DMS53 (cell line): ENCODE measurements around the gene ATP11A.
"Not testable (repeated sequence)": the region's sequence is repeated elsewhere in the genome, so short reads cannot be mapped to it uniquely, and the experiment has no call there.

Source experiments
- DNase-seq: peaks from one replicate; lab custom pipeline; 2025; lab: John Stamatoyannopoulos, UW

The ATP11A gene

DNA sequence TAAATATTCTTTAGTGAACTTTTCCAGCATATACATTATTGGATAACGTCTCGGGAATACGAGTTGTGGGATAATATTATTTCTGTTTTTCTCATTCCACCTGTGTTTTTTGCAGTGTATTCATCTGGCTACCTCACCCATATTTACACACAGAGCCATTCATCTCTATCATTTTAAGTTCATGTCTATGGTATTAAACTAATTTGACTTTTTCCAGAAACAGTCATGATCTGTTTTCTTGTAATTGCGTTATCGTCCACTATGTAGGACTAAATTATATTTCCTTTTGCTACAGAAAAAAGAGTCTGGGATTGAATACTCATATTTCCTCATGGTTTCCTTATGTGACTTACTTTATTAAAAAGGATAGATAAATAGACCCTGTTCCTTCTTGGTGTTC lies 2.7 kb downstream of the ATP11A start:
- DNase-seq = no peak

DNA sequence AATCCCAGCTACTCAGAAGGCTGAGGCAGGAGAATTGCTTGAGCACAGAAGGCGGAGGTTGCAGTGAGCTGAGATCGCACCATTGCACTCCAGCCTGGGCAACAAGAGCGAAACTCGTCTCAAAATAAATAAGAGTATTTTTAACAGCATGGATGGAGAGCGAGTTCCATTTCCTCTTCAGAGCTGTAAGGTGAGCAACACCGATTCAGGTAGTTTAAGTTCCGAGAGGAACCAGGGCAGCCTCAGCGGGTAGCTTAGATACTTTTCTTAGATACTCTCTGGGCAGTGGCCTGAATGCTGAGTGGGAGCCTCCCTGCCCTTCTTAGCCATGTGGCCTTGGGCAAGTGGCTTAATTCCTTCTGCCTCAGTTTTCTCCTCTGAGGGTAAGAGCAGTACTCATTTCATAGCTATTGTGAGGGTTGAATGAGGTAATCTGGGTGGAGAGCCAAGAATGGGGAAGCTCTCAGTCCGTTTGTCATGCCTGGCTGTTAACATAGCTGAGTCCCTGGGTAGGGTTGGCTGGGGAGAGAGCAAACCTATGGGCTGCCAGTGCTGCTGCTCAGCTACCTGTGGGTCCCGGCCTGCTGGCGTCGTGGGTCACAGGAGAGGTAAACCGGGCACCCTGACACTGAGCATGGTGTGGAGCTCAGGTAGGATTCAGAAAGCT lies 4.1 kb downstream of the ATP11A start:
- peak; percentile 0 for DNase-seq

DNA sequence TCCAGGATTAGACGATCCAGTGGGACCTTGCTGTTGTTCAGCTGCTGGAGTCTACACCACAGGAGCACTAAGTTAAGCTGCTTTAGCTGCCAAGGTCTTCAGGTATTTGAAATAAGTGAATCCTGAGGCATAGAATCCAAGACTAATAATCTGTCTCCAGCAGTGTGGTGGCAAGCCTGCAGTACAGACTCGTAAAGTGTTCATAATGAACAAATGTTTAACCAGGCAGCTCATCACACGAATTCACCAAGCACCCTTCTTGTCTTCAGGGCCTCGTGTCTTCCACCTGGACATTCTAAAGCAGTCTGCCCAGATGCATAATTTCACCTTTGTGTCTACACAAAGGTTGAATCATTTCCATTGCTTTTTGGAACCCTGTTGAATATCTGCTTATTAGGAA lies 5.3 kb downstream of the ATP11A start:
- no peak for DNase-seq

DNA sequence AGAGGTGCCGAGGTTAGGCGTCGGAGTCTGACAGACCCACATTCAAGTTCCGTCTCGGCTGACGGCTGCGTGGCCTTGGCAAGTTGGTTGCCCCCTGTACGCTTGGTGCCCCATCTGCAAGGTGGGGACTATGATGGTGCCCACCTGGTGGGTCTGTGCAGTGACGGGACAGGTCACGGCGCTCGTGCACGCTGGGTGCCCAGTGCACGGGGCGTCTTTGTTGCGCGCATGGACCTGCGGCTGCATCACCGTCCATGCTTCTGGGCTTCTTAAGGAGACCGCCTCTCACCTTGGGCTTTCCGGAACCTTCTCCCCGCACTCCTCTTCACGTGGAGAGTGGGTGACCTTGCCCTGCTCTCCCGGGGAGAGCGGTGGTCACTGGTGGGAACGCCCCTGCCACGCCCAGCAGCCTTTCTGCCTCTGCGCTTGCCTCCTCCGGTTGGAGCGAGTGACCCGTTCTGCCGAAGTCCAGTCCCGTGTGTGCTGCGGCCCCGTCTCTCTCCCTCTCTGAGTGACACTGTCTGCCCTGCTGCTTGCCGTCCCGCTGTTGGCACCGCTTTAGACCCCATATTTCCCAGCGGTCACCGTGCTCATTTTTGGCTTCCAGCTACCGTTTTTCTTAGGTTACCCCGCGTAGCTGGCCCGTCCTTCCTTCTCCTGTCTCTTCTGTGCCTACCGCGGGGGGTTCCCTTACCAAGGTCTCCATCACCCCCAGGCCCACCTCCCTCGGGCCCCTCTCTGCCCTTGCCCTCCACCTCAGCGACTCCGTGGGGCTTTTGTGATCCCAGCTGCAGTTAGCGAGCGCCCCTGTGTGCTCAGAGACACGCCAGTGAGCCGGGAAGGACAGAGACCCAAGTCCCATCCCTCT lies 6.4 kb downstream of the ATP11A start:
- DNase-seq = no peak

DNA sequence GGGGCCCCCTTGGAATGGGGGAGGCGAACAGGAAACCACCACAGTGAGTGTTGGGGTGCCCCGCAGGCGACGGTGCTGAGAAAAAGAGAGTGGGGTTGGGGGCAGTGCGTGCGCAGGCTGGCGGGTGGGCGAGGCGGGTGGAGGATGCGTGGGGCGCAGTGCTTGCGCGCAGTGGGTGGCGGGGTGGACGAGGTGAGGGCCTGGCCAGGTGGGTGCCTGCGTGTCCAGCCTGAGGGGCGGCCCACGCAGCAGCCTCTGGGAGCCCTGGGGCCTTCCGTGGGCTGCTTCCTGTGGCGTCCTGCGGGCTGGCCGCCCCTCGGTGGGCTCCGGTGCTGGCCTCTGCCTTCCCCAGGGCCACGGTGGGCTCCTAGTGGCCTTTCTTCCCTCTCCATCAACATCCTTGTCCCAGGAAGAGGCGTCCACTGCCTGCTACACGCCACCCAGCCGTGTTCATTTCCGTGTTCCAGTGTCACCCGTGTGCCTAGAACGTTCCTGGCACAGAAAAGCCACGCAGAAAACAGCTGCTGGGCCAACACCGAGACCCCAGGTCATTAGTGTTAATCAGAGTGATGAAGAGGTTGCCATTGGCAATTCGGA lies 7.1 kb downstream of the ATP11A start:
- DNase-seq = no peak

DNA sequence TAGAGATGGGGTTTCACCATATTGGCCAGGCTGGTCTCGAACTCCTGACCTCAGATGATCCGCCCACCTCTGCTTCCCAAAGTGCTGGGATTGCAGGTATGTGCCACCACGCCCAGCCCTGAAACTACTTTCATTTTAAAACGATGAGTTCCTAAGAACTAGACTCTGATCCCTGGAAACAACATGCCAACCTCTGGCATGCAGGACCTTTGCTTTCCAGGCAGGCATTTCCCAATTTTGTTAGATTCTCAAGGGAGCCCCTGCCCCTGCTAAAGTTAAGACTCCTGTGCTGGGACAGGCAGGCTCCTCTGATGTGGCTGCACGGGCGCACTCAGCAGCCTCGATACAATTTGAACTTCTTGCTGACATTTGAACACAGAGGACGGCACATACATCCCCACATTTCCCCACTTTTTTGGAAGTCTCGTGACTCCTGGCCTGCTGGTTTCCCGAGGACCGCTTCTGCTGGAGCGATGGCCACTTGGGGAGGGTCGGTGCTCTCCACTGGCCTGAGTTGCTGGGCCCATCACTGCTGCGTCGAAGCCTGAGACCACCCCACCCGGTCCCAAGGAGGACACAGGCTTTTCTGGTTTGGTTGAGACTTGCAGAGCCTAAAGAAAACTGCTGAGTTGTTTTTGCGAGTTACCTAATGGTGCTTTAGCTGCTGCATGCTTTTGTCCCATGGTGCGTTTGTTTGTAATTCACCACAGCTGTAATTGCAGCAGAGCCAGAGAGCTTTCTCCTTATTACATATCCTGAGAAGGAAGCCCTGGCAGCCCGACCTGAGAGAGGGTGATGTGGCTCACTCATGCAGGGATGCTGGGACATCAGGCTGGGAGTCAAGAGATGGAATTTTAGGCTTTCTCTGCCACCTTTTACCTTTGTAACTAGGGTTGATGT lies 8.2 kb downstream of the ATP11A start:
- no peak for DNase-seq

DNA sequence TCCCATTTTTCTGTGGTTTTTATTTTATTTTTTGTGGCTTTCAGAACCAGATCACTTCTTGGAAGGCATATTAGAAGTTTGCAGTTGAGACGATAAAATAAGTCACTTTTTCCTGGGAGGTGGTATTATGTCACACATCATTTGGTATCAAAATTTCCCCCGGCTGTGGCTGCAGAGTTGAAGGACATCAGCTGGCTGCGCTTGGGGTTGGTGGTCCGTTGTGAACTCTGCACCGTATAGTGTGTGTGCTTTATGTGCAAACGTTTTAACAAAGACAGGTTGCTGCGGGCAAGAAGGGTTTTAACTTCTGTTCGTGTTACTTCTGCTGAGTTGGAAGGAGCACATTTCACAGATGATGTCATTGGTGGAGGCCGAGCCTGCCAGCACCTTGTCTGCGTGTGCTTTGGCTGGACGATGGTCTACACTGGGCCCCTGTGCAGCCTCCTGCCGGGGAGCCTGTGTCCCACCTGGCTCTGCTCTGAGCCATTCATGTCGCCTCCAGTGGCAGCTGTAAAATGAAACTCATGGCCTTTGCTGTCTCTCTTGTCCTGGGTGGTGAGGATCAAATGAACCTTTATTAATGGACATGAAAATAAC lies 9.6 kb downstream of the ATP11A start:
- no peak for DNase-seq

DNA sequence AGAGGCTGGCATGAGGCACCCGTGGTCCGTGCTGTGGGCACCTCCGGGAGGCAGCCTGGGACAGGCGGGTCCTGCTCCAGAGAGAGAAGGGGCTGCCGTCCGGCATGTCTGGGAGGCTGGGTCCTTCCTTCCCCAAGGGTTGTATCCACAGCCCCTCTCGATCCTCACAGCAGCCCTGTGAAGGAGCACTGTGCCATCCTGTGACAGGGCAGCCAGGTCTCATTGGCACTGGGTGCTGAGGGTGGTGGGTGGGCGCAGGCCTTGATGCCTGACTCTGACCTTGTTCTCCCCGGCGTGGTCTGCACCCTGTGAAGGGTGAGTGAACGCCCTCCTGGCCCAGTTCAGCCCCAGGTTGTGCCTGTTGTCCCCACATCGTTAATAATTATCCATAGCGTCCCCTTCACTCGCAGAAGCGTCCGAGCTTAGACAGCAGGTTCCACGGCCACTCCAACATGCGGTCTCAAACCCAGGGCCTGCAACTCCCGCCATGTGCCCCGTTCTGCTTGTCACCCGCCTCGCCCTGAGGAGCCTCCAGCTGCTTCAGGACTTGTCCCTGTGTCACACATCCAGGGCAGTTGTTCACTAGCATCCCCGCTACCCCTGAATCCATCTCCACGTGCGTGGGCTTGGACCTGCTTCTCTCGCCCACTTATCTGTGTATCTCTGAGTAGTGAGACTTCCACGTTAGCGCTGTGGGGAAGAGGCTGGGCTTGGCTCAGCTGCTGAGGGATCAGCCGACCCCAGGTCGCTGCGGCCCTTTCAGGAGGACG lies 10.6 kb downstream of the ATP11A start:
- DNase-seq = no peak

DNA sequence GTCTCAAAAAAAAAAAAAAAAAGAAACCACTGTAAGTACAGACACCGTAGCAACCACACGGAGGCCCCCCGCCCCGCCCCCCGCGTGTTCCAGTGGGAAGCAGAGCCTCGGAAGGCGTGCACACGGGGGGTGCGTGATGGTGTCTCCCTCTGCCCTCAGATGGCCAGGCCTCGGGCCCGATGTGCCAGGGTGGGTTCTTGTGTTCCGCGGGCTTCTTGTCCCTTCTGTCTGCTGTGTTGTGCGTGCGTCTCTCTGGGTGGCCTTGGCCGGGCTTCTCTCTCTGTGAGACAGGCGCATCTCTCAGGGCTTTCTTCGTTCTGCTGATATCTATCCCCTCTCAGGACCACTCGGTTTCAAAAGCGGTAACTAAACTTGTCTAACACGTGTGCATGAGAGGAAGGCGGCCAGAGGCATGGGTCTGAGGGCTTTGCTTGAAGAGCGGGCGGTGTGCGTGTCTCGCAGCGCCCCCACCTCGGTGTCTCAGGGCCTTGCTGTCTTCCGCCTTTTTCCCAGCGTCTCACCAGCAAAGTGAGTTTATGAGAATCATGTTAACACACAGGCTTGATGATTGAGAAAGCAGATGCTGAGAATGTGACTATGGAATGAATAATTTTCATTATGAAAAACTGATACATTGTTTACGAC lies 12.6 kb downstream of the ATP11A start:
- no peak for DNase-seq

DNA sequence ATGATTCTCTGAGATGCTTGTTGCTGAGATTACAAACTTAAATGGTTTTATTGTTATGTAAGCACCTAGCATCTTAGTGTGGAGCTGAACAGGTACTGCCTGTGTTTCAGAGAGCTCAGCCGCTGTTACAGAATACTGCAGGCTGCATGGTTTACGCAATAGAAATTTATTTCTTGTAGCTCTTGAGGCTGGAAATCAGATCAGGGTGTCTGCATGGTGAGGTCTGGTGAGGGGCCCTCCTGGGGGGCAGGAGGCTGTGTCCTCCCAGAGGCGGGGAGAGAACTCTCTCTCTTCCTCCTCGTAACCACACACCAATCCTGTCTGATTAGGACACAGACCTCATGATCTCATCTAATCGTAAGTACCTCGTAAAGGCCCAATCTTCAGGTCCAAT lies 13.1 kb downstream of the ATP11A start:
- no peak for DNase-seq

DNA sequence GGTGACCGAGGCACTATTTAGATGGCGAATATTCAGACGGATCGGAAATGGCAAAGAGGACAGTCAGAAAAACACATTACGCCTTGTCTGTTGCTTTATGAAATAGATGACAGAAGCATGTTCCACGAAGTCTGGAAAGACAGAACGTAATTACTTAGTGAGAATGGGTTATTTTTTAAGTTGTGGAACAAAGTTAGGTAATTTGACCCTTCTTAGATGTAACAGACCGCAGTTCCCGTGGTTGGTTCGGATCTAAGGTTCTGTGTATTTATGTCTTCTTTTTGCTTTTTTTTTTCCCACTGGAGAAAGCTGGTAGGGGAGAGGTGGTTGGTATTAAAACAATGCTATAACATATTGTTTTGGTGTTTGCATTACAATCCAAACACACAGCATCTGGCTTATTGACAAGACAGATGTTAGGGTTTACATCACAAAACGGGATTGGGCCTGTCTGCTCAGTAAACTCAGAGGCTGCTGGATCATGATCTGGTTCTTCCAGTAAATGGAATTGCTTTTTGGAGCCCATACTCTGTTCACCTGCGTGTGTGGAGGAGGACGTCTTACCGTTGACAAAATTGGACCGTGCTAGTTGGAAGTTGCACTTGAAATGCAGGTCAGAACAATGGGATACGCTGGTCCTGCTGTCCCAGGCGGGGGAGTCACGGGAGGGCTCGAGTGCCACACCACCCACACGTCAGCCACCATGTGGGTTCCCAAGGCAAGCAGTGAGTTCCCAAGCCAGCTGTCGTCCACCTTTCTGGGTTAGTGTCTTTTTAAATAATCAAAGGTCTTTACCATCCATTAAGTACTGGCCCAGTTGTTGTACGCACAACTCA lies 13.8 kb downstream of the ATP11A start:
- no peak for DNase-seq

DNA sequence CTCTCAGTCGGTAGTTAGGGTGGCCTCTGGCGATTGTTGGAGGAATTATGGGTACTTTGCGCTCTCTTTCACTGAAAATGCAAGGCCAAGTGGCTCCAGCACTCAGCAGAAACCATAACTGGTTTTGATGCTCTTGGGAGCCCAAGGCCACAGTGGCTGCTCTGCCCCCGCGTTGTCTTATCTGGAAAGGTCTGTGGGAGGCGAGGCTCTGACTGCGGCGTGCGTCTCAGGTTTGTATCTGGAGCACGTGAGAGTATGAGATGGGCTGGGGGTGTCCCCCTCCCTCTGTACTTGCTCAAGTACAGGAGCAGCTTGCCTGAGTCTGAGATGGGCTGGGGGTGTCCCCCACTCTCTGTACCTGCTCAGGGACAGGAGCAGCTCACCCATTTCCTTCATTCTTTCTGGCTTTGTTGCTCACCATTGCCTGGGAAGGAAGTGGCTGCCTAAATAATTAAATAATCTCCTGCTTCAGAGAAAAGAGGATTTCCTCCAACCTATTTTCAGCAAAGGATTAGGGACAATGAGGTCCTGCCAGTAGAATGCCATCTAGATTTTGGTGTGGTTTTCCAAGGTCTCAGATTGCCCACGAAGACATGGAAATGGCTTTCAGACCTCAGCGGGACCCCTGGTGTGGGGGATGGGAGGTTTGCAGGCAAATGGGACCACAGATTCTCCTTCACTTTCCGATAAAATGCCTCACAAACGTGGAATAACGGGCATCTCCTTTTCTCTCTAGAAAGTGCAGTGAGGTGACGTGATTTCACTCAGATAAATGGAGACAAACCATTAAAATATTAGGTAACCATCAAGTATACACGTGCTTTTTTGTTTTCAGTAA lies 14.7 kb downstream of the ATP11A start:
- DNase-seq = no peak

DNA sequence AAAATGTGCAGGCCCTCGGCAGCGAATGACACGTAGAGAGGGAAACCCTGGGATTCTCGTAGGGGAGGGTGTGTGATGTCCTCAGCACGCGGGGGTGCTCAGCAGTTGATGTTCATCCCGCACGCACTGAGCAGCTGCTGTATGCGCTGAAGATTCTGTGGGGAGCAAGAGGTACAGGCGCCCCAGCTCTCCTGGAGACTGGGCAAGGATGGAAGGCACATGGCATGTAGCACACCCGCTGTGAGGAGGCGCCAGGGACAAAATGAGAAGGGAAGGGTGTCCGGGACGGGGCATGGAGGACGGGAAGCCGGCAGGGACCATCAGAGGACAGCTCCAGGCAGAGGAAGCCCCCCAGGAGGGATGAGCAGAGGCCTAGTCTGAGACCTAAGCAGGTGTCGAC lies 15.4 kb downstream of the ATP11A start:
- DNase-seq = no peak

DNA sequence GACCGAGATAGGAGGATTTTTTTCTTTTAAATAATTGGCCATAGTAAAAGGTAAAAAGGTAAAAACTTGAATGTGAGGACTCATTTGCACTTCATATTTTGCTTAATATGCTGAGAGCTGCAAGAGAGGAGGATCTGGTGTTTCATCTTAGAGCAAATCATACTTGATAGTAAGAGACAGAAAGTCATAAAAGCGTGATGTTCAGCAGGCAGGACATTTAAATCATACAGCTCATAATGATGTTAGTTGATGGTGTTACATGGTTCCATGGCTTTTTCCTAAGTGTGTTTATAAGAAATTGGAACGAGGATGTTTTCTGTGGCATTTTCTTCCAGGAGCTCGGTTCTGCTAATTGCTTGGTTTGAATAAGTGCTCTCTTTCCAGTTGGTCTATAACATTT lies 16.3 kb downstream of the ATP11A start:
- no peak for DNase-seq

DNA sequence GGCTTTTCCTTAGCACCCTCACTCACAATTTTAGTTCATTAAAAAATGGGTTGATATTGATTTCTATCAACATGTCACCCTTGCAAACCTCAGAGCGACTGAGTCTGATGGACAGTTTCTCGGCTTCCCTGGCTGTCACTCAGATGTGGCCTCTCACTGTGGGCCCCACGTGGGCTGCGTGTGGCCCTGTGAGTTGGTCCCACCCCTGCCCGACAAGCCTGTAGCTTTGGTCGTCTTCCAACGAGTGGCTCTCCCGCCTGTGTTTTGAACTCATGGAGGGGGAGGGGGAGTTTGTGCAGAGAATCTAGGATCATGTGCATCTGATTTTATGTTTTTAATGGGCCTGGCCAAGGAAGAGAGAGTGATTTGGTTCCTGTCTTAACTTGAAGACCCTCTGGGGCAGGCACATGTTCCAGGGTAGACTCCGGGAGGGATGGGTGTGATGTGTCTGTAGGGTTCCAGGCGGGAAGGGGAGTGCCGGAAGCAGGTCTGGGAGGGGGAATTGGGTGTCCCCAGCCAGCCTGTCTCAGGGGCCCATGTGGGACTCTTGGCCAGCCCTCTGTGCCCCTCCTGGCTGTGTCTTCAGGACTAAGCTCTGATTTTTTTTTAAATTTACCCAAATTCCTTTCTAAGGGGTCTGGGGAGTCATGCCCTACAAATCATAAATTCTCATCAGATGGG lies 18.9 kb downstream of the ATP11A start:
- DNase-seq = no peak

DNA sequence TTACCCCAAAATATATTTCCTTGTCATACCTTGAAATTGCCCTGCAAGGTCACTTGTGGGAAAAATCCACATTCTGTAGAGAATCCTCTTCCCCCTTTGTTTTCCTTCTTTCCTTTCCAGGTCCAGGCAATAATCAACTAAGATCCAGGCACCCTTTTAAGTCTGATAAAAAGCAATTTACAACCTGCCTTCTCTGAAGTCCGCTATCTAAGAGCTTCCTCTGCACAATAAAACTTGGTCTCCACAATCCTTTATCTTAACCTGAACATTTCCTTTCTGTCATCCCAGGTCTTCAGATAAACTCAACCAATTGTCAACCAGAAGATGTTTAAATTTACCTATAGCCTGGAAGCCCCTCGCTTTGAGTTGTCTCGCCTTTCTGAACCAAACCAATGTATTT lies 19.5 kb downstream of the ATP11A start:
- DNase-seq = not testable (repeated sequence)

DNA sequence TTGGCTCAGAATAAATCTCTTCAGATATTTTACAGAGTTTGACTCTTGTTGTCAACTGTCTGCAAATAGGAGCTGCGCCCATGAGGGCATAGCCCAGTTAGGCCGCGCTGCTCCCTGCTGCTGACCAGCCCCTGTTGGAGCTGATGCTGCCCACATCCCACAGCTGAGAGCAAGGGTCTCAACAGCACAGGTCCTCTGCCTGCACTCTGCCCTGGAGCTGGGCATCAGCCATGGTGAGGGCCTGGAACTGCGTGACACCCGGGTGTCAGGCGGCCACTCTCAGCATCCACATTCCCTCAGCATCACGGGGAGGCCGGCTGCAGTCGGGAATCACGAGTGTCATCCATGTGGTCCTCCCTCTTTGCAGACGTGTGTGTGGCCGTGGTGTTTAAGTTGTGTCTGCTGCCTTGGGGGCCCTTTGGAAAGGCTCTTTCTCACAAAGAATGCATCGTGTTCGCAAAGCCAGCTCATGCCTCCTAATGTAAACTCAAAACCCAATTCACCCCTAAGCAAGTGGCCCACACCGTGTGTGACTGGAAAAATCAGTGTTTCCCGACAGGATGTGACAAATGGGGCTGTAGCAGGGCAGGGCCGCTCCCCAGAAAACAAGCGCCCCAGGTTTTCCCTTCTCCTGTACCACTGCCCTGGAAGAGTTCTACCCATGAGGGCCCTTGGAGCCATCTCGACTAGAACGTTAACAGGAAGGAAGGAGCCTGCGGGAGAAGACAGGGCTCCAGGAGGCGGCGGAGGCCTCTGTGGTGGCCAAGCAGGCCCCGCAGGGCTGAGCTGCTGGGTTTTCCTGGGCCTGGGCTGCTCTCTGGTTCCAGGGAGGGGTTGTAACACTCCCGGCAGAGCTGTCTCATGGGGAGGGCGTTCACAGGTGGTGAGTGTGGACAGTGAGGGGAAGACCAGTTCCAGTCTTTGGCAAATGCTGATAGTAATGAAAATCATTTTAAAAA lies 20.3 kb downstream of the ATP11A start:
- DNase-seq = no peak
